ENCODE results near the gene CEP85.

DNA sequence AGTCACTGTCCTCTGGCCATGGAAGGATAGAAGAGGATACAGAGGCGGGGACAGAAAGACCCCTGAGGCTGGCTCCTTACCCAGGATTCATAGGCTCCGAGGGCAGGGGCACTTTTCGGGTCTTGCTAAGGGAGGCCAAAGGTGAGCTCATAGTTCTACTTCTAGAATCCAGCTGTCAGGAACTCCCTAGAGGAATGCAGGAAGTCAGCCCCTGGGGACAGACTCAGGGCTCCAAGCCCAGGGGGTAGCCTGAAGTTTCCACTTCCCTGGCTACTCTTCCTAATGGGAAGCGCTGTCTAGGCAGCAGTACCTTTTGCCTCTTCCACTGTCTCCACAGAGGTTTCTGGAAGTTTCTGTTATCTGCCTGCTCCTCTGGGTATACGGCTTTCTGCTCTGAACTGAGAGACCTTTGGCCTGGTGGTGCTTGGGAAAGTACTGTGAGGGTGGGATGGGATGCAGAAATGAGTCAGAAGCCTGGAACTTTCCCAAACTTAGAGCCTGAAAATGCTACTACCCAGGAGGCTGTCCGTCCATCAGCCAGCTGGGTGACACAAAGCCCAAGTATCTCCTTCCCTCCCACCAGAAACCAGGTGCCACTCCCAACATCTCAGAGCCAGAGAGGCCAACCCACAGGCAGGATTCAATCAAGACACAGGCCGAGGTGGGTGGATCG, 68.9 kb downstream of the CEP85 start:
- TF ChIP-seq, protein P1, sequence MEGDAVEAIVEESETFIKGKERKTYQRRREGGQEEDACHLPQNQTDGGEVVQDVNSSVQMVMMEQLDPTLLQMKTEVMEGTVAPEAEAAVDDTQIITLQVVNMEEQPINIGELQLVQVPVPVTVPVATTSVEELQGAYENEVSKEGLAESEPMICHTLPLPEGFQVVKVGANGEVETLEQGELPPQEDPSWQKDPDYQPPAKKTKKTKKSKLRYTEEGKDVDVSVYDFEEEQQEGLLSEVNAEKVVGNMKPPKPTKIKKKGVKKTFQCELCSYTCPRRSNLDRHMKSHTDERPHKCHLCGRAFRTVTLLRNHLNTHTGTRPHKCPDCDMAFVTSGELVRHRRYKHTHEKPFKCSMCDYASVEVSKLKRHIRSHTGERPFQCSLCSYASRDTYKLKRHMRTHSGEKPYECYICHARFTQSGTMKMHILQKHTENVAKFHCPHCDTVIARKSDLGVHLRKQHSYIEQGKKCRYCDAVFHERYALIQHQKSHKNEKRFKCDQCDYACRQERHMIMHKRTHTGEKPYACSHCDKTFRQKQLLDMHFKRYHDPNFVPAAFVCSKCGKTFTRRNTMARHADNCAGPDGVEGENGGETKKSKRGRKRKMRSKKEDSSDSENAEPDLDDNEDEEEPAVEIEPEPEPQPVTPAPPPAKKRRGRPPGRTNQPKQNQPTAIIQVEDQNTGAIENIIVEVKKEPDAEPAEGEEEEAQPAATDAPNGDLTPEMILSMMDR (IDR thresholded peaks at IDR 0.05) = no peak
- no peak for TF ChIP-seq EP300 (IDR thresholded peaks at IDR 0.05; ENCODE audit: low read depth)
